Aorta (tissue), 5 donors: ENCODE data around the gene RHOT2. TPM values are rescaled to one million over a fixed set of nuclear protein-coding genes. Genes with fewer than 3 reads are reported as not detected.

Source experiments
- ATAC-seq: fragments of 200-7000 bp; cut with Tn5 transposase; one replicate; pipeline ENCODE4 v1.9.1; 2022; ENCODE audit warnings: moderate library complexity; ENCODE audit not compliant: low FRiP score
- DNase-seq, 2 donors: peaks; one replicate each; pipeline ENCODE4 v3.0.0-alpha.2; 2020
- H3K27ac ChIP-seq, 2 donors: one replicate each; pipeline ENCODE4 v1.5.1; 2013; ENCODE audit warnings: low read length in 2 of 2, mild to moderate bottlenecking in 2 of 2, moderate library complexity in 2 of 2, control low read depth in 1 of 2, inconsistent platforms in 1 of 2, low read depth in 1 of 2
- H3K27me3 ChIP-seq, 2 donors: one replicate each; pipeline ENCODE4 v1.6.1; 2013; ENCODE audit warnings: control low read depth in 1 of 2, low read length in 1 of 2, mild to moderate bottlenecking in 1 of 2, moderate library complexity in 1 of 2; ENCODE audit not compliant: insufficient read depth in 2 of 2, control insufficient read depth in 1 of 2
- H3K36me3 ChIP-seq, 2 donors: one replicate each; pipeline ENCODE4 v1.6.1; 2013; ENCODE audit warnings: control low read depth in 1 of 2, low read length in 1 of 2, mild to moderate bottlenecking in 1 of 2; ENCODE audit not compliant: insufficient read depth in 2 of 2, control insufficient read depth in 1 of 2
- H3K4me1 ChIP-seq, 2 donors: one replicate each; pipeline ENCODE4 v1.6.1; 2013; ENCODE audit warnings: low read length in 2 of 2, control low read depth in 1 of 2, mild to moderate bottlenecking in 1 of 2, moderate library complexity in 1 of 2; ENCODE audit not compliant: insufficient read depth in 2 of 2, control insufficient read depth in 1 of 2
- H3K4me3 ChIP-seq, 2 donors: one replicate each; pipeline ENCODE4 v1.5.1; 2013; ENCODE audit warnings: low read length in 2 of 2, control low read depth in 1 of 2, mild to moderate bottlenecking in 1 of 2
- H3K9me3 ChIP-seq: one replicate; pipeline ENCODE4 v1.6.1; 2013; ENCODE audit warnings: mild to moderate bottlenecking, low read length; ENCODE audit not compliant: control insufficient read depth
- WGBS, 2 donors: extraction: QIAGEN DNeasy Blood & Tissue Kit; methylation state at CpG; one replicate each; pipeline ENCODE4 v1.1.7; 2013; 5-methylcytosine and 5-hydroxymethylcytosine counted together
- intact Hi-C, 2 donors: fragments of 100-400 bp; cut with DNase I; formaldehyde crosslinking; loops; one replicate each; pipeline versions ENCODE4 v1.14.2 to v1.15.0; 2022
- polyA plus RNA-seq, 2 donors: library from polyadenylated mRNA; stranded (reverse); fragments of 200-250 nt; gene quantifications; one replicate each; pipeline ENCODE4 v1.2.3, GENCODE V29; 2013
- total RNA-seq, 2 donors: library from RNA; stranded (reverse); fragmentation: NEBNext Ultra II Directional; extraction: Animal tissue kit (Norgen Biotek cat#: 25700); gene quantifications; one replicate each; pipeline ENCODE4 v1.2.1, GENCODE V29; 2021
- donor health status: healthy with polysubstance abuse.
- donor health status: Bipolar disorder and iron deficiency.
- donor health status: DM: no; HTN: no; CAD: no.
- donor health status: DM: no; HTN: no; CAD: no.
- donor health status: DM: yes; HTN: yes; CAD: no.

The RHOT2 gene
- total and polyA plus RNA-seq, 4 donors, result 27.4 to 356 (median 86.6) TPM

DNA sequence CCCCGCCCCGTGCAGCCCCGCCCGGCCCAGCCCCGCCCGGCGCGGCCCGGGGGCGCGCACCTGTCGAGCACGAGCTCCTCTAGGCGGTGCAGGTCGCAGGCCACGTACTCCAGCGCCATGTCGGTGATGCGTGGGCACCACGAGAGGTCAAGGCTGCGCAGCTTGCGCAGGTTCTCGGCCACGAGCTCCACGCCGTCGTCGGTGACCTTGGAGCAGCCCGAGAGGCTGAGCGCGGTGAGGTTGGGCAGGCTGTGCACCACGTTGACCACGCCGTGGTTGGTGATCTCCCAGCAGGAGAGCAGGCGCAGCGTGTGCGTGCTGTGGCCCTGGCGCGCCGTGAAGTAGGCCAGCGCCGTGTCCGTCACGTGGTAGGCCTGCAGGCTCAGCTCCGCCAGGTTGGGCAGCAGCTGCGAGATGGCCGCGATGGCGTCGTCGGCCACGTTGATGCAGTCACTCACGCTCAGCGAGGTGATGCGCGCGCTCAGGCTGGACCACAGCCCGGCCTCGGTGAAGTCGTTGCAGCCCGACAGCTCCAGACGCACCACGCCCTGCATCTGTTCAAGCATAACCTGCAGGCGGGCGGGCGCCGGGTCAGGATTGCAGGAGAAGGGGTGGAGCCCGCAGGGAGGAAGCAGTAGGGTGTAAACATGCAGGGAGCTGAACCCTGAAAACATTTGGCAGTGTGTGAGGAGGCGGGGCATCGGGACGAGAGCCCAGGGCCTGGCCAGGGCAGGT is 27.6 kb downstream of the RHOT2 start:
- Histone ChIP-seq H3K36me3 (no peaks in the 10 kb centered on the region), H3K4me3 (no peak overlapping the region), H3K9me3 (no peaks in the 10 kb centered on the region), H3K27ac (no peak overlapping the region), H3K4me1 (no peaks in the 10 kb centered on the region), H3K27me3 (peaks cover 0 to 2% of the 10 kb centered on the region in 2 donors)
- 4 to 5% methylated on average over 59 to 71 of the region's 71 CpGs for WGBS, 2 donors
- ATAC-seq (no peak), DNase-seq (no peak)
- intact Hi-C loops, result no loop called here

DNA sequence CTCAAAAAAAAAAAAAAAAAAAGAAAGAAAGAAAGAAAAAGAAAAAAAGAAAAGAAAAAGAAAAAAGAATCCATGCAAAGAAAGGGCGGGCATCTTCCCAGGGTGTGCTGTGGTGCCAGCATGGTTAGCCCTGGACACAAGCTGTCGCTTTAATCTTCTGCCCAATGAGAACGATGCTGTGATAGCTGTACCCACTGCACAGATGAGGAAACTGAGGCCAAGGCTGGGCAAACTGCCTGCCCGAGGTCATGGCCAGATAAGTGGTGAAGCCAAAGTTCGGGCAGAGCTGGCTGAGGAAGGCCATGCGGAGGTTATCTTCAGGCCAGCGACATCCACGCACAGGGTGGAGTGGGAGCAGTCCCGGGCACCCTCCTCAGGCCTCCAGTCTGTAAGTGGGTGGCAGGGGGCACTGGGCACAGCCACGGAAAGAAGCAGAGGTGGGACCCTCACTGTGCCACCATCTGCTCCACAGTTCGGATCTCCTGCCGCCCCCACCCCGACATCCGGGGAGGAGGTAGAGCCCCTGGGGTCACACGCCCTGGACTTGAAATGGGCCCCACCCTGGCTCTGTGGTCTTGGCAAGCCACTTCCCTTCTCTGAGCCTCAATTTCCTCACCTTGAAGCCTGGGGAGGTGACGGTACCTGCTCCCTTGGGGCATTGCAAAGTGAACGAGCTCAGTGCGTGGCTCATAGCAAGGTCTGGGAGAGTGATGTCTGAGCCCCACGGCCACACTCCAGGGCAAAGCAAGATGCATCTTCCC is 31.2 kb downstream of the RHOT2 start:
- no peak overlapping the region for H3K27ac ChIP-seq
- WGBS, 2 donors, result 74 to 78% methylated on average over 17 to 19 of the region's 19 CpGs
- H3K9me3 ChIP-seq, result no peaks in the 10 kb centered on the region
- intact Hi-C loops, result no loop called here
- H3K4me3 ChIP-seq, result no peak overlapping the region
- DNase-seq, result no peak
- H3K27me3 ChIP-seq, result peaks cover 0 to 2% of the 10 kb centered on the region in 2 donors
- no peaks in the 10 kb centered on the region for H3K36me3 ChIP-seq
- H3K4me1 ChIP-seq, result no peaks in the 10 kb centered on the region
- ATAC-seq, result no peak

DNA sequence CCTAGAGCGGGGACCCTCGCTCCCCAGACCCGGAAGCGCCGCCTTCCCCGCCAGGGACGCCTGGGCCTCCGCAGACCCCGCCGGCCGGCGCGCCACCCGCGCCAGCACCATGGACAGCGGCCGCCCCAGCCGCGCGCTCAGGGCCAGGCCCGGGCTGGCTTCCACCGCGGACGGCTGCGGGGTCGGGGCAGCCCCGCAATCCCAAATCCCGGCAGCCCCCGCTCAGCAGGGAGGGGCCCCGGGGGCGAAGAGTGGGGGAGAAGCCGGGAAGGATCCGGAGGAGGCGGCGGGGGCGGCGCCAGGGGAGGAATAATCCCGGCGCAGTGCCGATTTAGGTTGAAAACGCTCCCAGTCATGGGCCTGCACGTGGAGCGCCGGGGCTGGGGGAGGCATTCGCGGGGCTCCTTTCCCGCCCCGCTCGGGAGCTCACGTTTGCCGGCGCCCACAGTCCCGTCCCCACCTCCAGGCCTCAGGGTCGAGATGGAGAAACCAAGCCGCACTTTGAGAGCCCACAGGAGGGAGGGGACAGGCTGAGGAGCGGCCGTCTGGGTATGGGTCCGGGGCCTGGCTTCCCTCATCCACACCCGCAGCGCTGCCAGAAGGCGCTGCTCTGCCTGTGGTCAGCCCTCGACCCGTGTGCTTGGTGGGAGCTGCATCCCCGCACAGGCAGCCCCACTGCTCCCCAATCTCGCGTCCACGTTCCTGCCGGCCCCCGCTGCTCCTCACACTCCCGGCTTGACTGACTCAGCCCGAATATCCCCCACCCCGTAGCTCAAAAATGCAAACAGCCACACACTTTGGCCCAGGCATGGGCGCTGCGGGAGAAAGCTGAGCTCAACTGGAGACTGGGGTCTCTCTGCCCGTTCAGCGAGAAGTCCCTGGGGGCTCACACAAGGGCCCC is 33.0 kb downstream of the RHOT2 start:
- no peaks in the 10 kb centered on the region for H3K9me3 ChIP-seq
- H3K4me3 ChIP-seq, result no peak overlapping the region
- intact Hi-C loops, result no loop called here
- no peaks in the 10 kb centered on the region for H3K4me1 ChIP-seq
- H3K27ac ChIP-seq, result no peak overlapping the region
- ATAC-seq (peak; percentile 51), DNase-seq (no peak)
- H3K27me3 ChIP-seq, result no peaks in the 10 kb centered on the region
- H3K36me3 ChIP-seq, result no peaks in the 10 kb centered on the region
- WGBS, 2 donors, result 4 to 5% methylated on average over 54 to 76 of the region's 76 CpGs

DNA sequence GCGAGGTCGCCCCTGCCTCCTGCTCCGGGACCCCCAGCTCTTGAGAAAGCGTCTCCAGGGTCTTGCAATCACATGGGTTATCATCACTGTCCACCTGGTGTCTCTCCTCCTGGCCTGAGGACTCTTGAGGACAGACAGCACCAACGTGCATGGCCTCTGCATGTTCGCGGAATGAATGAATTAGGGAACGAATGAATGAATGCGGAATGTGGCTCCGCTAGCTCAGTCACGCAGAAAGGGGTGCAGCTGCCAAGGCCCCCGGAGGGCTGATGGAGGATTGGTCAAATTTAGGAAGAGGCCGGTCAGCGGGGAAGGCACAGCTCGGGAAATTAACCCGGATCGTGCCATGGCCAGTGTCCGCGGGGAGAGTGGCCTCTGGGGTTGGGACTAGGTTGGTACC is 34.4 kb downstream of the RHOT2 start:
- no peak for ATAC-seq
- WGBS, 2 donors, result 86 to 87% methylated on average over 19 of the region's 19 CpGs

DNA sequence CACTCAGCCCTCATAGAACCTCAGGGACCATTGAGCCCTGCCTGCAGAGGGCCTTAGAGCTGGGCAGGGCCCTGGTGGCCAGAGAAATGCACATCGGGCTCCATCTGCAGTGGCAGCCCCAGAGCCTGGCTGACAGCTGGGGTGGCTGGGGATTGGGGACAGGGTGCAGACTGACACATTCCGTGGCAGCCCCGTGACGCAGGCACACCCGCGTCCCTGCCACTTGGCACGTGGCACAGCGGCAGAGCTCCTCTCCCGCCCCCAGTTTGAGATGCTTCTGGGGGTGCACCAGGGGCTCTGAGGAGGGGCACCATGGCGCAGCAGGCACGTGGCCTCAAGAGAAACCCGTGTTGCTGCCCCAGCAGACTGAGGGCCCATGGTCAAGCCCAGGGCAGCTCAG is 35.5 kb downstream of the RHOT2 start:
- no peak for DNase-seq
- H3K27me3 ChIP-seq, result no peaks in the 10 kb centered on the region
- ATAC-seq, result no peak
- H3K27ac ChIP-seq, result no peak overlapping the region
- no peaks in the 10 kb centered on the region for H3K9me3 ChIP-seq
- H3K36me3 ChIP-seq, result no peaks in the 10 kb centered on the region
- WGBS, 2 donors, result 79% methylated on average over 12 of the region's 12 CpGs
- no peaks in the 10 kb centered on the region for H3K4me1 ChIP-seq
- H3K4me3 ChIP-seq, result no peak overlapping the region
- intact Hi-C loops, result no loop called here

More for the DNA sequence above, 34.4 kb downstream of the RHOT2 start:
- intact Hi-C loops, result no loop called here
- Histone ChIP-seq H3K27ac (no peak overlapping the region), H3K36me3 (no peaks in the 10 kb centered on the region), H3K9me3 (no peaks in the 10 kb centered on the region), H3K4me1 (no peaks in the 10 kb centered on the region), H3K27me3 (no peaks in the 10 kb centered on the region), H3K4me3 (no peak overlapping the region)
- no peak for DNase-seq

DNA sequence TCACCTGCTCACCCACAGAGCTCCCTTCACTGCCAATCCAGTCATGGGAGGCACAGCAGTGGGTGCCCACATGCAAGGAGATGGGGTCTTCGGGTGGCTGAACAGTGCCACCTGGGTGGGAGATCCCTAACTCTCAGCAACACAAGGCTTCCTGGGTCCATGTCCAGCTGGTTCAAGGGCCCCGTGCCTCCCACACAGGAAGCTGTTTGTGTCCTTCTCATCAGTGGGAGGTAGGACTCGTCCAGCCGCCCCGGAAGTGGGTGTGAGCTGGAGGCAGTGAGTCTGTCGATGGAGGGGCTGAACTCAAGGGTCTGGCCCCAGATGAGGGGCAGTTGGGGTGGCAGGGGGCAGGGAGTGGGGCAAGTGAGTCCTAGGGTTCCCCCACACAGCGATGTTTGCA is 36.1 kb downstream of the RHOT2 start:
- Histone ChIP-seq H3K4me1 (no peaks in the 10 kb centered on the region), H3K36me3 (no peaks in the 10 kb centered on the region), H3K27ac (no peak overlapping the region), H3K27me3 (no peaks in the 10 kb centered on the region), H3K4me3 (no peak overlapping the region), H3K9me3 (no peaks in the 10 kb centered on the region)
- DNase-seq, result no peak
- ATAC-seq, result no peak
- 69 to 83% methylated on average over 7 of the region's 7 CpGs for WGBS, 2 donors
- intact Hi-C loops, result no loop called here

DNA sequence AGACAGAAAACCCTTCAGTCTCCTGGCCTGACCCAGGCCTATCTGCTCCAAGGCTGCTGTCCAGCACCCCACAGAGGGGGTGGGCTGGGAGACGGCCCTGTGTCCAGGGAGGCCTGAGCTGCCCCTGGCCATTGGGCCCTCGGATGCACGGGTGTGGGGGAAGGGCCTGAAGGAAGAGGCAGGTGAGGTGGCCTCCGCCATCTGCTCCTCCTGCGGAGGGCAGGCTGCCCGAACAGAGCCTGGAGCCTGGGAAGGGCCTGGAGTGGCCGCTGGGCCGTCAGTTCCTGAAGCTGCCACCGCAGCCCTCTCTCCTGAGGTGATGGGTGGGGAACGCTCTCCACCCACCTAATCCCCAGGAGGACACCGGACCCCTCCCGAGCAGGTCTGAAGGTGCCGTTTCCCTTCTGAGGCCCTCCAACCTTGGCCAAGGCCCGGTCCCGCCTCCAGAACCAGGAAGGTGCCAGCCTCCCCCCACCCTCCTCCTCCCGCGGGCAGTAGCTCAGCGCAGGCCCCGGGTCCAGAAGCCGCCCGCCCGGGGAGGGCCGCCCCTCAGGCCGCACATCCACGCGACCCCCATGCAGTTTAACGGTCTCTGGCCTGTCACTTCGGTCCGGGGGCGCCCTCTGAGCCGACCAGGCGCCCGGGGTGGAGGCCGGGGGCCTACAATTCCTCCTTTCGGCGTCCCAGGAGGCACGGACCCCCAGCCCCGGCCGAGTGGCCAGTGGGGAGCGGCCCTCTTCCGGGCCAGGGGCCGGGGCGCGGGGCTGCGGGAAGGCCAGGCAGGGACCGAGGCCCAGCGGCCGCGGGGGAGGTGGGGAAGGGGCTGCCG is 36.8 kb downstream of the RHOT2 start:
- Histone ChIP-seq H3K4me3 (no peak overlapping the region), H3K9me3 (no peaks in the 10 kb centered on the region), H3K27me3 (no peaks in the 10 kb centered on the region), H3K36me3 (no peaks in the 10 kb centered on the region), H3K4me1 (no peaks in the 10 kb centered on the region), H3K27ac (no peak overlapping the region)
- no peak for DNase-seq
- intact Hi-C loops, result no loop called here
- ATAC-seq, result no peak
- WGBS, 2 donors, result 9 to 10% methylated on average over 37 to 50 of the region's 50 CpGs
